Endothelial cell of umbilical vein (primary cell): Measurements from ENCODE around the gene ANKRD31. TPM values are rescaled to one million over a fixed set of nuclear protein-coding genes. Genes with fewer than 3 reads are reported as not detected.

Experiments used
- BruUV-seq: library from RNA; stranded (reverse); fragments of 400-500 nt; replicated peaks from 2 replicates; lab custom pipeline; 2021; lab: Mats Ljungman, UMichigan
- CTCF ChIA-PET: fragments of 300-600, 350-600 bp; sonication (Branson Sonifier 250); formaldehyde crosslinking; loops from one replicate; lab custom pipeline; 2021; ENCODE audit warnings: antibody characterized with exemption, inconsistent platforms; lab: Charles Lee
- POLR2A ChIA-PET: fragments of 300-600, 350-600 bp; sonication (Branson Sonifier 250); formaldehyde crosslinking; loops from one replicate; lab custom pipeline; 2021; ENCODE audit warnings: antibody characterized with exemption, inconsistent platforms; lab: Charles Lee
- DNase-seq: peaks from one replicate; pipeline ENCODE4 v3.0.0-alpha.2; 2011; ENCODE audit warnings: low read depth, low spot score
- FAIRE-seq: peaks from 2 replicates; lab custom pipeline; 2011; peaks lifted over from hg19 to GRCh38; lab: Jason Lieb, UNC
- H2AFZ ChIP-seq: 2 replicates; pipeline ENCODE4 v1.6.0; 2012; ENCODE audit warnings: low read depth, low read length, control low read depth, inconsistent platforms
- H3K27ac ChIP-seq: 2 replicates; pipeline ENCODE4 v1.5.1; 2011; ENCODE audit warnings: low read depth, mild to moderate bottlenecking, control low read depth, low read length, moderate library complexity; ENCODE audit not compliant: insufficient read depth
- H3K27me3 ChIP-seq, 2 experiments: 2 replicates each; pipeline versions ENCODE4 v1.6.0 to v1.6.1; 2011; ENCODE audit warnings: low read length in 2 of 2, mixed read lengths in 1 of 2; ENCODE audit not compliant: control insufficient read depth in 2 of 2, insufficient read depth in 2 of 2
- H3K36me3 ChIP-seq, 2 experiments: 2 replicates in 1 of 2; 3 replicates in 1 of 2; pipeline ENCODE4 v1.5.1; 2011; ENCODE audit warnings: low read length in 2 of 2, mild to moderate bottlenecking in 1 of 2, moderate library complexity in 1 of 2; ENCODE audit not compliant: control insufficient read depth in 2 of 2, insufficient read depth in 2 of 2; ENCODE audit errors: extremely low read depth in 1 of 2
- H3K4me1 ChIP-seq: 3 replicates; pipeline ENCODE4 v1.5.1; 2011; ENCODE audit warnings: mild to moderate bottlenecking, low read length; ENCODE audit not compliant: control insufficient read depth, insufficient read depth; ENCODE audit errors: extremely low read depth
- H3K4me2 ChIP-seq: 2 replicates; pipeline ENCODE4 v1.6.1; 2011; ENCODE audit warnings: low read length, control low read depth, mixed read lengths; ENCODE audit not compliant: insufficient read depth
- H3K4me3 ChIP-seq, 3 experiments: fragments of 200-600 bp in 1 of 3; sonication (generic), shearing (Covaris generic) in 1 of 3; replicated peaks in 1 of 3; 2 replicates each; pipeline ENCODE4 v1.5.1; 2011 to 2016; ENCODE audit warnings: control low read depth in 3 of 3, low read length in 3 of 3, mild to moderate bottlenecking in 2 of 3, inconsistent platforms in 1 of 3, low read depth in 1 of 3, moderate library complexity in 1 of 3; ENCODE audit not compliant: insufficient read depth in 1 of 3
- H3K79me2 ChIP-seq: 2 replicates; pipeline ENCODE4 v1.6.0; 2012; ENCODE audit warnings: low read length, inconsistent platforms; ENCODE audit not compliant: control insufficient read depth, insufficient read depth
- H3K9ac ChIP-seq: replicated peaks from 2 replicates; pipeline ENCODE3; 2011; ENCODE audit warnings: low read length, control low read depth; ENCODE audit not compliant: insufficient read depth; ENCODE audit errors: extremely low read depth
- H3K9me1 ChIP-seq: replicated peaks from 3 replicates; pipeline ENCODE4 v1.6.0; 2011; ENCODE audit warnings: mild to moderate bottlenecking, low read length; ENCODE audit not compliant: control insufficient read depth, insufficient read depth; ENCODE audit errors: extremely low read depth
- H3K9me3 ChIP-seq: replicated peaks from 2 replicates; pipeline ENCODE4 v1.5.1; 2012; ENCODE audit warnings: low read length, inconsistent platforms; ENCODE audit not compliant: control insufficient read depth, insufficient read depth
- H4K20me1 ChIP-seq: replicated peaks from 2 replicates; pipeline ENCODE3; 2011; ENCODE audit warnings: mild to moderate bottlenecking, low read length; ENCODE audit not compliant: control insufficient read depth, insufficient read depth; ENCODE audit errors: extremely low read depth
- EZH2 ChIP-seq: IDR thresholded peaks from 2 replicates; pipeline ENCODE4 v1.6.1; 2012; ENCODE audit warnings: borderline replicate concordance, low read depth, mild to moderate bottlenecking, moderate library complexity, low read length, inconsistent platforms; ENCODE audit not compliant: severe bottlenecking
- FOS ChIP-seq: IDR thresholded peaks from 2 replicates; pipeline ENCODE4 v1.6.1; 2011; ENCODE audit warnings: mild to moderate bottlenecking, low read length, moderate library complexity, borderline replicate concordance; ENCODE audit not compliant: insufficient read depth
- GATA2 ChIP-seq: IDR thresholded peaks from 2 replicates; pipeline ENCODE4 v1.7.0; 2011; ENCODE audit warnings: low read depth, mild to moderate bottlenecking, moderate library complexity, mixed read lengths, low read length; ENCODE audit not compliant: insufficient read length, insufficient read depth
- JUN ChIP-seq: IDR thresholded peaks from 2 replicates; pipeline ENCODE4 v1.6.1; 2011; ENCODE audit warnings: borderline replicate concordance, low read depth; ENCODE audit not compliant: insufficient read length, insufficient read depth
- MYC ChIP-seq: IDR thresholded peaks from one replicate; pipeline ENCODE4 v1.6.1; 2011; ENCODE audit warnings: mild to moderate bottlenecking, low read depth, low read length
- POLR2A ChIP-seq: IDR thresholded peaks from 2 replicates; pipeline ENCODE4 v1.6.1; 2012; ENCODE audit warnings: low read depth, mild to moderate bottlenecking, control low read depth, low read length
- POLR2AphosphoS5 ChIP-seq: IDR thresholded peaks from 2 replicates; pipeline ENCODE4 v1.6.1; 2012; ENCODE audit warnings: low read depth, mild to moderate bottlenecking, control low read depth, low read length, moderate library complexity; ENCODE audit not compliant: insufficient read depth
- dilution Hi-C: fragments of 300-500 bp; cut with MboI; formaldehyde crosslinking; loops from one replicate; pipeline ENCODE4 v1.15.0; 2019; ENCODE audit warnings: low sequenced_read_pairs; ENCODE audit not compliant: extremely low pct_ligation_motif_present
- intact Hi-C: fragments of 100-400 bp; cut with micrococcal nuclease; formaldehyde crosslinking; loops from one replicate; pipeline ENCODE4 v1.10.0; 2022
- polyA plus RNA-seq, 4 experiments: library from polyadenylated mRNA; depleted of rRNA in 3 of 4; stranded (reverse) in 3 of 4; unstranded in 1 of 4; fragments of >200 nt; gene quantifications; 2 replicates each; pipeline versions ENCODE4 v1.2.1 to v1.2.3, GENCODE V29; 2011 to 2012; ENCODE audit warnings: missing spikeins in 1 of 4
- total RNA-seq: library from RNA; stranded (reverse); gene quantifications from 2 replicates; pipeline ENCODE4 v1.2.3, GENCODE V29; 2021
- TF ChIP-seq, protein P1 (sequence below), 2 donors: IDR thresholded peaks; 1 replicate in 1 of 2; 2 replicates in 1 of 2; pipeline ENCODE4 v1.5.1; 2011; ENCODE audit warnings: low read length in 2 of 2, mild to moderate bottlenecking in 2 of 2, moderate library complexity in 2 of 2, control low read depth in 1 of 2, inconsistent platforms in 1 of 2, low read depth in 1 of 2; ENCODE audit not compliant: insufficient read depth in 1 of 2; ENCODE audit errors: extremely low read depth in 1 of 2
- TF ChIP-seq, protein P2 (sequence below): IDR thresholded peaks from 2 replicates; pipeline ENCODE4 v1.6.1; 2011; ENCODE audit not compliant: insufficient read depth, insufficient read length

ANKRD31 gene
- total and polyA plus RNA-seq, 2 donors (not counting 3 experiments of a cell fraction or from before 2014, with no cell fraction given) = not detected

DNA sequence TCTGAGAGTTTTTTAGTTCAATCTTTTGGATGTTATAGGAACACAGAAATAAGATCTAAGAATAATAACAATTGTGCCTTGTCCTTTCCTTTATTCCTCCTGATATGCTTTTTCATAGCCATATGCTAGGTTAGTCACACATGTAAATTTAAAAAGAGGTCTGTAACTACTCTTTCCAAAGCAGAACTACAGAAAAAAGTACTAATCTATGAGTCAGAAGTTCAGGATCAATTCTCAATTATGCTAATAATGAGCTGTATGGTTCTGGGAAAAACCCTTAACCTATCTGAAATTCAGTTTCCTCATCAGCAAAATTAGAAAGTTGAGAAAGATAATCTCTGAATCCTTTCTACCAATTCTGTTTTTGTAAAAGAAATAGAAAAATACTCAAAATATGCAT is 44.4 kb downstream of the ANKRD31 start:
- no peaks in the 10 kb centered on the region for H3K9me3 ChIP-seq
- TF ChIP-seq, protein P1, sequence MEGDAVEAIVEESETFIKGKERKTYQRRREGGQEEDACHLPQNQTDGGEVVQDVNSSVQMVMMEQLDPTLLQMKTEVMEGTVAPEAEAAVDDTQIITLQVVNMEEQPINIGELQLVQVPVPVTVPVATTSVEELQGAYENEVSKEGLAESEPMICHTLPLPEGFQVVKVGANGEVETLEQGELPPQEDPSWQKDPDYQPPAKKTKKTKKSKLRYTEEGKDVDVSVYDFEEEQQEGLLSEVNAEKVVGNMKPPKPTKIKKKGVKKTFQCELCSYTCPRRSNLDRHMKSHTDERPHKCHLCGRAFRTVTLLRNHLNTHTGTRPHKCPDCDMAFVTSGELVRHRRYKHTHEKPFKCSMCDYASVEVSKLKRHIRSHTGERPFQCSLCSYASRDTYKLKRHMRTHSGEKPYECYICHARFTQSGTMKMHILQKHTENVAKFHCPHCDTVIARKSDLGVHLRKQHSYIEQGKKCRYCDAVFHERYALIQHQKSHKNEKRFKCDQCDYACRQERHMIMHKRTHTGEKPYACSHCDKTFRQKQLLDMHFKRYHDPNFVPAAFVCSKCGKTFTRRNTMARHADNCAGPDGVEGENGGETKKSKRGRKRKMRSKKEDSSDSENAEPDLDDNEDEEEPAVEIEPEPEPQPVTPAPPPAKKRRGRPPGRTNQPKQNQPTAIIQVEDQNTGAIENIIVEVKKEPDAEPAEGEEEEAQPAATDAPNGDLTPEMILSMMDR (IDR thresholded peaks at IDR 0.05; ENCODE audit: extremely low read depth in 1 of 2, insufficient read depth in 1 of 2, low read depth in 1 of 2, low read length in 2 of 2) = no peak
- no peaks in the 10 kb centered on the region for H3K9me1 ChIP-seq
- H3K9ac ChIP-seq = no peak overlapping the region
- no peak overlapping the region for H3K27ac ChIP-seq
- no peaks in the 10 kb centered on the region for H3K79me2 ChIP-seq
- ChIA-PET CTCF (no interaction called here), POLR2A (no interaction called here)
- FAIRE-seq (no peak), DNase-seq (no peak)
- intact Hi-C loops (no loop called here), dilution Hi-C loops (no loop called here)
- no peaks in the 10 kb centered on the region for H4K20me1 ChIP-seq
- no peak overlapping the region for H3K4me2 ChIP-seq
- H3K4me1 ChIP-seq = no peaks in the 10 kb centered on the region
- BruUV-seq = no TSS peak
- H3K27me3 ChIP-seq = peaks cover 1 to 16% of the 10 kb centered on the region in 2 experiments
- H3K36me3 ChIP-seq = no peaks in the 10 kb centered on the region
- H2AFZ ChIP-seq = no peak overlapping the region
- H3K4me3 ChIP-seq = no peak overlapping the region

DNA sequence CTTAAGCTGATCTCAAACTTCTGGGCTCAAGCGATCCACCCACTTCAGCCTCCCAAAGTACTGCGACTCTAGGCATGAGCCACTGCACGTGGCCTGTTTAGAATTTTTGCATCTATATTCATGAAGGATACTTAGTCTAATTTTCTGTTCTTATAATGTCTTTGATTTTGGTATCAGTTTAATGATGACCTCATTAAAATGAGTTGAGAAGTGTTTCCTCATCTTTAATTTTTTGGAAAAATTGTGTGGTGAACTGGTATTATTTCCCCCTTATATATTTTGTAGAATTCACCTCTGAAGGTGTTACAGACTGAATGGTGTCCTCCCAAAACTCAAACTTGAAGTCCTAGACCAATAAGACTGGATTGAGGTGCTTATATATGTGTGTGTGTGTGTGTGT is 46.5 kb downstream of the ANKRD31 start:
- FAIRE-seq (no peak), DNase-seq (no peak)
- H3K9ac ChIP-seq = no peak overlapping the region
- intact Hi-C loops = no loop called here
- no peaks in the 10 kb centered on the region for H3K9me1 ChIP-seq
- dilution Hi-C loops = no loop called here
- no peak overlapping the region for H3K4me2 ChIP-seq
- CTCF ChIA-PET = no interaction called here
- H3K27me3 ChIP-seq = peaks cover 1 to 16% of the 10 kb centered on the region in 2 experiments
- H3K4me1 ChIP-seq = no peaks in the 10 kb centered on the region
- H3K36me3 ChIP-seq = no peaks in the 10 kb centered on the region
- TF ChIP-seq GATA2 = no peak
- TF ChIP-seq POLR2AphosphoS5 = no peak
- TF ChIP-seq, protein P2, sequence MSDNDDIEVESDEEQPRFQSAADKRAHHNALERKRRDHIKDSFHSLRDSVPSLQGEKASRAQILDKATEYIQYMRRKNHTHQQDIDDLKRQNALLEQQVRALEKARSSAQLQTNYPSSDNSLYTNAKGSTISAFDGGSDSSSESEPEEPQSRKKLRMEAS = no peak
- no peak for TF ChIP-seq MYC
- no peak for TF ChIP-seq JUN
- TF ChIP-seq FOS = no peak
- TF ChIP-seq EZH2 = no peak
- TF ChIP-seq, protein P1 (IDR thresholded peaks at IDR 0.05; ENCODE audit: extremely low read depth in 1 of 2, insufficient read depth in 1 of 2, low read depth in 1 of 2, low read length in 2 of 2) = no peak
- no peak for TF ChIP-seq POLR2A
- H3K79me2 ChIP-seq = no peaks in the 10 kb centered on the region
- no peak overlapping the region for H3K27ac ChIP-seq
- H3K4me3 ChIP-seq = no peak overlapping the region
- no peaks in the 10 kb centered on the region for H4K20me1 ChIP-seq
- POLR2A ChIA-PET = no interaction called here
- no TSS peak for BruUV-seq
- no peaks in the 10 kb centered on the region for H3K9me3 ChIP-seq
- no peak overlapping the region for H2AFZ ChIP-seq
